ENCODE measurements around the gene DNM1.

DNA sequence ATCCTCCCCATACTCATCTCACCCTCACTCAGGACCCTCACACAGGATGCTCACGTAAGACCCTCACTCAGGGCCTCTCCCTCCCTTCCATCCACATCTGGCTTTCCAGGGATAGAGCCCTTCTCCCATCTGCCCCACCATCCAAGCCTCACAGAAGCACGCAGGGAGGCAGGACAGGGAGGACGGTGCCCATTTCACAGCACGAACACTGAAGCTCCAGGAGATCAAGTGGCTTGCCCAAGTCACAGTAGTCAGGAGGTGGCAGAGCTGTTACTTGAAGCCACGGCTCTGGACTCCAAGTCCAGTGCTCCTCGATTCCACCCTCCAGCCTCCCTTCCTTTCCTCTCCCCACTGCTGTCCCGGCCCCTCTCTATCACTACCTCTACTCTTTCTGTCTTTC, 21.7 kb downstream of the DNM1 start:
- TF ChIP-seq POLR2A (IDR thresholded peaks at IDR 0.05; ENCODE audit: low read depth, low read length) (no peak), POLR2AphosphoS5 (IDR thresholded peaks at IDR 0.05; ENCODE audit: low read depth, low read length) (no peak), TAF1 (IDR thresholded peaks at IDR 0.05; ENCODE audit: borderline replicate concordance, low read depth, low read length) (no peak)
